HEK293 (cell line): ENCODE data around the gene SIGLEC6.

Experiments
- CTCF ChIA-PET: fragments of 350-600 bp; formaldehyde crosslinking; extraction: SDS; loops from one replicate; lab custom pipeline; 2021; ENCODE audit warnings: antibody characterized with exemption; lab: Yijun Ruan, JAX
- POLR2A ChIA-PET: fragments of 300-600 bp; formaldehyde crosslinking; extraction: SDS; loops from one replicate; lab custom pipeline; 2020; ENCODE audit warnings: antibody characterized with exemption, inconsistent platforms; lab: Yijun Ruan, JAX
- H3K27ac ChIP-seq: fragments of 200-500 bp; sonication (Bioruptor generic); 2 replicates; pipeline ENCODE4 v1.5.1; 2014; ENCODE audit warnings: low read depth, low read length, control low read depth, inconsistent platforms; ENCODE audit errors: extremely low read depth
- H3K36me3 ChIP-seq, 2 experiments: fragments of 200-500 bp in 1 of 2; sonication (Bioruptor generic) in 1 of 2; 1 replicate in 1 of 2; 2 replicates in 1 of 2; pipeline ENCODE4 v1.5.1; 2014 to 2017; ENCODE audit warnings: inconsistent platforms in 2 of 2, low read length in 2 of 2; ENCODE audit not compliant: control insufficient read depth in 2 of 2, insufficient read depth in 1 of 2
- H3K4me1 ChIP-seq: fragments of 200-500 bp; sonication (Bioruptor generic); 2 replicates; pipeline ENCODE4 v1.5.1; 2014; ENCODE audit warnings: mild to moderate bottlenecking, low read length, inconsistent platforms; ENCODE audit not compliant: control insufficient read depth, insufficient read depth
- H3K4me3 ChIP-seq: 2 replicates; pipeline ENCODE4 v1.5.1; 2011; ENCODE audit warnings: low read depth, mild to moderate bottlenecking, control low read depth, low read length, moderate library complexity
- H3K9me3 ChIP-seq: fragments of 200-500 bp; sonication (Bioruptor generic); 2 replicates; pipeline ENCODE4 v1.5.1; 2014; ENCODE audit warnings: low read depth, low read length, inconsistent platforms; ENCODE audit not compliant: control insufficient read depth, insufficient read depth
- BCL11A ChIP-seq: fragments of 450-650 bp; formaldehyde crosslinking; IDR thresholded peaks from 2 replicates; pipeline ENCODE4 v1.5.1; 2016; ENCODE audit warnings: low read depth, missing biosample characterization, missing genetic modification characterization
- EGR2 ChIP-seq: fragments of 450-650 bp; formaldehyde crosslinking; IDR thresholded peaks from 2 replicates; pipeline ENCODE4 v1.5.1; 2016; ENCODE audit warnings: low read depth, missing biosample characterization, missing genetic modification characterization
- GLIS1 ChIP-seq: fragments of 450-650 bp; formaldehyde crosslinking; IDR thresholded peaks from 2 replicates; pipeline ENCODE4 v1.5.1; 2016; ENCODE audit warnings: missing biosample characterization, missing genetic modification characterization
- KLF7 ChIP-seq: fragments of 450-650 bp; formaldehyde crosslinking; IDR thresholded peaks from 2 replicates; pipeline ENCODE4 v1.5.1; 2016; ENCODE audit warnings: missing biosample characterization, missing genetic modification characterization, borderline replicate concordance
- KLF8 ChIP-seq: fragments of 450-650 bp; formaldehyde crosslinking; IDR thresholded peaks from 2 replicates; pipeline ENCODE4 v1.5.1; 2016; ENCODE audit warnings: missing biosample characterization, missing genetic modification characterization
- MEIS1 ChIP-seq: sonication (generic); formaldehyde crosslinking; IDR thresholded peaks from 2 replicates; pipeline ENCODE4 v1.8.1; 2022; ENCODE audit warnings: missing genetic modification reagents, mild to moderate bottlenecking, borderline replicate concordance
- OVOL3 ChIP-seq: fragments of 450-650 bp; formaldehyde crosslinking; IDR thresholded peaks from 2 replicates; pipeline ENCODE4 v1.5.1; 2016; ENCODE audit warnings: missing biosample characterization, missing genetic modification characterization
- RBAK ChIP-seq: fragments of 450-650 bp; formaldehyde crosslinking; IDR thresholded peaks from 2 replicates; pipeline ENCODE4 v1.5.1; 2016; ENCODE audit warnings: missing biosample characterization, missing genetic modification characterization
- SP7 ChIP-seq: fragments of 450-650 bp; formaldehyde crosslinking; IDR thresholded peaks from 2 replicates; pipeline ENCODE4 v1.5.1; 2016; ENCODE audit warnings: missing biosample characterization, missing genetic modification characterization
- ZBTB1 ChIP-seq: fragments of 450-650 bp; formaldehyde crosslinking; IDR thresholded peaks from 2 replicates; pipeline ENCODE4 v1.5.1; 2016; ENCODE audit warnings: missing biosample characterization, missing genetic modification characterization
- ZBTB48 ChIP-seq: fragments of 450-650 bp; formaldehyde crosslinking; IDR thresholded peaks from 2 replicates; pipeline ENCODE4 v1.5.1; 2016; ENCODE audit warnings: missing biosample characterization, missing genetic modification characterization
- ZNF10 ChIP-seq: fragments of 450-650 bp; formaldehyde crosslinking; IDR thresholded peaks from 2 replicates; pipeline ENCODE4 v1.5.1; 2017; ENCODE audit warnings: missing biosample characterization, missing genetic modification characterization
- ZNF16 ChIP-seq: fragments of 450-650 bp; formaldehyde crosslinking; IDR thresholded peaks from 2 replicates; pipeline ENCODE4 v1.5.1; 2016; ENCODE audit warnings: low read depth, missing biosample characterization, missing genetic modification characterization
- ZNF2 ChIP-seq: fragments of 450-650 bp; formaldehyde crosslinking; IDR thresholded peaks from 2 replicates; pipeline ENCODE4 v1.5.1; 2016; ENCODE audit warnings: missing biosample characterization, missing genetic modification characterization
- ZNF311 ChIP-seq: fragments of 450-650 bp; formaldehyde crosslinking; IDR thresholded peaks from 2 replicates; pipeline ENCODE4 v1.5.1; 2017; ENCODE audit warnings: missing biosample characterization, missing genetic modification characterization, borderline replicate concordance
- ZNF324 ChIP-seq: fragments of 450-650 bp; formaldehyde crosslinking; IDR thresholded peaks from 2 replicates; pipeline ENCODE4 v1.5.1; 2016; ENCODE audit warnings: missing biosample characterization, missing genetic modification characterization
- ZNF341 ChIP-seq: fragments of 450-650 bp; formaldehyde crosslinking; IDR thresholded peaks from 2 replicates; pipeline ENCODE4; 2016; ENCODE audit warnings: low read depth, missing biosample characterization, missing genetic modification characterization
- ZNF510 ChIP-seq: fragments of 450-650 bp; formaldehyde crosslinking; IDR thresholded peaks from 2 replicates; pipeline ENCODE4 v1.5.1; 2018; ENCODE audit warnings: mild to moderate bottlenecking, missing genetic modification characterization, missing biosample characterization; ENCODE audit not compliant: insufficient replicate concordance
- ZNF514 ChIP-seq: fragments of 450-650 bp; formaldehyde crosslinking; IDR thresholded peaks from 2 replicates; pipeline ENCODE4 v1.5.1; 2016; ENCODE audit warnings: missing biosample characterization, missing genetic modification characterization
- ZNF548 ChIP-seq: fragments of 450-650 bp; formaldehyde crosslinking; IDR thresholded peaks from 2 replicates; pipeline ENCODE4 v1.5.1; 2016; ENCODE audit warnings: missing biosample characterization, missing genetic modification characterization
- ZNF610 ChIP-seq: fragments of 450-650 bp; formaldehyde crosslinking; IDR thresholded peaks from 2 replicates; pipeline ENCODE4 v1.5.1; 2016; ENCODE audit warnings: missing biosample characterization, missing genetic modification characterization, borderline replicate concordance
- ZNF654 ChIP-seq: fragments of 450-650 bp; formaldehyde crosslinking; IDR thresholded peaks from 2 replicates; pipeline ENCODE4 v1.5.1; 2016; ENCODE audit warnings: low read depth, missing biosample characterization, missing genetic modification characterization
- ZNF664 ChIP-seq: fragments of 450-650 bp; formaldehyde crosslinking; IDR thresholded peaks from 2 replicates; pipeline ENCODE4 v1.5.1; 2016; ENCODE audit warnings: missing biosample characterization, missing genetic modification characterization
- ZNF707 ChIP-seq: fragments of 450-650 bp; formaldehyde crosslinking; IDR thresholded peaks from 2 replicates; pipeline ENCODE4 v1.5.1; 2016; ENCODE audit warnings: missing biosample characterization, missing genetic modification characterization
- ZNF830 ChIP-seq: fragments of 450-650 bp; IDR thresholded peaks from 2 replicates; pipeline ENCODE4 v1.5.0; 2018; ENCODE audit warnings: missing biosample characterization, missing genetic modification characterization, low read depth, mild to moderate bottlenecking, moderate library complexity
- TF ChIP-seq, protein P1 (sequence below): fragments of 450-650 bp; formaldehyde crosslinking; IDR thresholded peaks from 2 replicates; pipeline ENCODE4; 2016; ENCODE audit warnings: missing biosample characterization, missing genetic modification characterization
- TF ChIP-seq, protein P2 (sequence below): fragments of 450-650 bp; formaldehyde crosslinking; IDR thresholded peaks from 2 replicates; pipeline ENCODE4 v1.5.1; 2016; ENCODE audit warnings: missing biosample characterization, missing genetic modification characterization

SIGLEC6 gene

DNA sequence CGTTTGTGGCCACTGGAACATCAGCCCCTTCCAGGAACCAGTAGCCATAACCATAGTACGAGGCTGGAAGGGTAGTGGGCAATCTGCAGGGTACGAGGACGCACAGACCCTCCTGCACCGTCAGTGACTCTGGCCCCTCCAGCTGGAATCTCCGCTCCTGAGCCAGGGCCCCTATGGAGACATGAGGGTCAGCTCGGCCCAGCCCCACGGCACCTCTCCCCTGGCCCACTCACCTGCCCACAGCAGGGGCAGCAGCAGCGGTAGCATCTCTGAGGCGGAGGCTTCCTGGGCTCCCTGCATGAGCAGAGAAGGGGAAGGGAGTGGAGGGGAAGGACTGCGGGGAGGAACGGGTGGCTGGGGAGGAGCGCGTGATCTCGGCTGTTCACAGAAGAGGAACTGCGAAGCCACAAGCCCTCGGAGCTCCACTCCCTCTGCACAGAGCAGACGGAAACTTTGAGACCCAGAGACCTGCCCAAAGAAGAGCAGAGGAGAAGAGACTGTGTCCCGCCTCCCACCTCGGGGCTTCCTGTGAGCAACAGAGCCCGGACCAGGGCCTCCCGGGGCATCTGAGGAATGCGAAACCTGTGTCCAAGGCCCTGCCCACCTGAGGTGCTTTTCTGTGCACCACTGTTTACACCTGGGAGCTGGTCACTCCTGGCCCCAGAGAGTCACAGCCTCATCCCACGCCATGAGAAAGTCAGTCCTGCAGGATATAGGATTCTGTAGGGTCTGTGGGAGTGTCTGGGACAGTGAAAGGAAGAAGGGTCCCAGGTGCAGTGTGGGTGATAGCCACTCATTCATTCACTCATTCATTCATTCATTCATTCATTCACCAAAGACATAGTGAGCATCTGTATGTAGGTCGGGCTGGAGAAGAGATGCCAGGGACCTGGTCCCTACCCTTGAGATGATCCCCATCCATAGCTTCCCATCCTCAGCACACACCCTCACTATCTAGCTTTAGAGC is at the start of gene SIGLEC6:
TSS of gene SIGLEC6 (minus strand) at position 322 of the 967 bp plus-strand sequence. CDS start at position 300, 22 bp downstream.
- Histone ChIP-seq H3K4me3 (no peak within 1 kb of the TSS), H3K9me3 (no peaks in the 10 kb centered on the region), H3K4me1 (no peaks in the 10 kb centered on the region), H3K27ac (no peak within 1 kb of the TSS), H3K36me3 (no peaks in the 10 kb centered on the region)
- POLR2A ChIA-PET = no interaction called here
- TF ChIP-seq RBAK (tag by site-specific recombination) (no peak), EGR2 (tag by site-specific recombination) (no peak), GLIS1 (tag by site-specific recombination) (no peak), KLF8 (tag by site-specific recombination) (no peak), ZBTB48 (tag by site-specific recombination) (no peak), ZNF510 (tag by site-specific recombination) (no peak), ZBTB1 (tag by site-specific recombination) (no peak)
- TF ChIP-seq, protein P1, sequence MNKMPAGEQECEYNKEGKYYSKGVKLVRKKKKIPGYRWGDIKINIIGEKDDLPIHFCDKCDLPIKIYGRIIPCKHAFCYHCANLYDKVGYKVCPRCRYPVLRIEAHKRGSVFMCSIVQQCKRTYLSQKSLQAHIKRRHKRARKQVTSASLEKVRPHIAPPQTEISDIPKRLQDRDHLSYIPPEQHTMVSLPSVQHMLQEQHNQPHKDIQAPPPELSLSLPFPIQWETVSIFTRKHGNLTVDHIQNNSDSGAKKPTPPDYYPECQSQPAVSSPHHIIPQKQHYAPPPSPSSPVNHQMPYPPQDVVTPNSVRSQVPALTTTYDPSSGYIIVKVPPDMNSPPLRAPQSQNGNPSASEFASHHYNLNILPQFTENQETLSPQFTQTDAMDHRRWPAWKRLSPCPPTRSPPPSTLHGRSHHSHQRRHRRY = no peak
- CTCF ChIA-PET = interaction anchor here (0.6 to 0.8 kb wide), 2 partner anchors 109 to 422 kb away, joined by 3 read pairs; no protein-coding TSS in a partner anchor

DNA sequence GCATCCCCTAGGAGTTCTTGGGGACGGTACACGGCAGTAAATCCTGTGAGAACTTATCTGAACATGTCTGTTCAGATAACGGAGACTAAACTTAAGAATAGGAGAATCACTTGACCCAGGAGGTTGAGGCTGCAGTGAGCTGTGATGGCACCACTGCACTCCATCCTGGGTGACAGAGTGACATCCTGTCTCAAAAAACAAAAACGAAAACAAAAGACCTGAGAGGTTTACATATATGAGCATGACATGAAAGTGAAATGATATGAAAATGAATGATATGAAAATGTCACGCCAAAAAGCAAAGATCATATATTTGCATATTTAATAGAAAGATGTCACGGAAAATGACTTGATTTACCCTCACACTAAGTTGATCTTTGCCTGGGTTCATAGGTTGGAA is 45.4 kb upstream of the SIGLEC6 start:
- Histone ChIP-seq H3K9me3 (no peaks in the 10 kb centered on the region), H3K27ac (no peak overlapping the region), H3K4me3 (no peak overlapping the region), H3K4me1 (no peaks in the 10 kb centered on the region), H3K36me3 (peaks cover 21 to 56% of the 10 kb centered on the region in 2 experiments)
- TF ChIP-seq ZNF707 (tag by site-specific recombination) = no peak
- no peak for TF ChIP-seq ZNF10
- TF ChIP-seq ZNF830 = no peak
- TF ChIP-seq KLF7 (tag by site-specific recombination) = no peak
- no peak for TF ChIP-seq ZNF548 (tag by site-specific recombination)
- TF ChIP-seq ZNF610 (tag by site-specific recombination) = no peak
- no peak for TF ChIP-seq MEIS1 (CRISPR knock-in tag)
- no peak for TF ChIP-seq ZNF324 (tag by site-specific recombination)
- POLR2A ChIA-PET = no interaction called here
- CTCF ChIA-PET = interaction anchor here (0.5 kb wide), 1 partner anchor 232 kb away, joined by 3 read pairs; no protein-coding TSS in a partner anchor

DNA sequence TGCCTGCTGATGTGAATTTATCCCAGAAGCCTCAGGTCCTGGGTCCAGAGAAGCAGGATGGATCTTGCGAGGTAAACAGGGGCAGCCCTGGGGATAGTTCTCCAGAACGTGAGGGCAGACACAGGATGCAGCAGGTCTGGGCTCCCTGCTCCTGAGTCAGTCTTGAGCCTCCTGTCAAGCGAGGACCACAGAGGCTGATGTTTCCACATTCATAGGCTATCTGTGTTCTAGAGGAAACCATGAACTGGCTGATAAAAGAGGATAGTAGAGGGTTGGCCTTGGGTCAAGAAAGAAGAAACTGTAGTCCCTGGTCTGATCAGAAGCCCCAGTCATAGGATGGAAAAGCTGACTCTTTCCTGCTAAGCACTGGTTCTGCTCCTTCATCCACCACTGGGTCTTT is 41.9 kb upstream of the SIGLEC6 start:
- peaks cover 12 to 34% of the 10 kb centered on the region in 2 experiments for H3K36me3 ChIP-seq
- H3K4me3 ChIP-seq = no peak overlapping the region
- H3K27ac ChIP-seq = no peak overlapping the region
- no peaks in the 10 kb centered on the region for H3K4me1 ChIP-seq
- CTCF ChIA-PET = no interaction called here
- POLR2A ChIA-PET = no interaction called here
- H3K9me3 ChIP-seq = no peaks in the 10 kb centered on the region
- TF ChIP-seq, protein P1 = no peak
- no peak for TF ChIP-seq OVOL3 (tag by site-specific recombination)
- TF ChIP-seq BCL11A (tag by site-specific recombination) = no peak
- TF ChIP-seq, protein P2, sequence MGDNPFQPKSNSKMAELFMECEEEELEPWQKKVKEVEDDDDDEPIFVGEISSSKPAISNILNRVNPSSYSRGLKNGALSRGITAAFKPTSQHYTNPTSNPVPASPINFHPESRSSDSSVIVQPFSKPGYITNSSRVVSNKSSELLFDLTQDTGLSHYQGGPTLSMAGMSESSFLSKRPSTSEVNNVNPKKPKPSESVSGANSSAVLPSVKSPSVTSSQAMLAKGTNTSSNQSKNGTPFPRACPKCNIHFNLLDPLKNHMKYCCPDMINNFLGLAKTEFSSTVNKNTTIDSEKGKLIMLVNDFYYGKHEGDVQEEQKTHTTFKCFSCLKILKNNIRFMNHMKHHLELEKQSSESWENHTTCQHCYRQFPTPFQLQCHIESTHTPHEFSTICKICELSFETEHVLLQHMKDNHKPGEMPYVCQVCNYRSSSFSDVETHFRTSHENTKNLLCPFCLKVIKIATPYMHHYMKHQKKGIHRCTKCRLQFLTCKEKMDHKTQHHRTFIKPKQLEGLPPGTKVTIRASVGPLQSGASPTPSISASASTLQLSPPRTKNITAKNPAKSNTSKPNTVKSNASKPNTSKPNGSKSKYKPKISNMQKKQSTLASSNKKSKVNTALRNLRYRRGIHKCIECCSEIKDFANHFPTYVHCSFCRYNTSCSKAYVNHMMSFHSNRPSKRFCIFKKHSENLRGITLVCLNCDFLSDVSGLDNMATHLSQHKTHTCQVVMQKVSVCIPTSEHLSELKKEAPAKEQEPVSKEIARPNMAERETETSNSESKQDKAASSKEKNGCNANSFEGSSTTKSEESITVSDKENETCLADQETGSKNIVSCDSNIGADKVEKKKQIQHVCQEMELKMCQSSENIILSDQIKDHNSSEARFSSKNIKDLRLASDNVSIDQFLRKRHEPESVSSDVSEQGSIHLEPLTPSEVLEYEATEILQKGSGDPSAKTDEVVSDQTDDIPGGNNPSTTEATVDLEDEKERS = no peak
- TF ChIP-seq ZNF16 (tag by site-specific recombination) = no peak
- no peak for TF ChIP-seq ZNF664
- no peak for TF ChIP-seq SP7 (tag by site-specific recombination)
- TF ChIP-seq ZNF654 (tag by site-specific recombination) = no peak
- TF ChIP-seq ZNF311 = no peak
- TF ChIP-seq ZNF341 = no peak
- no peak for TF ChIP-seq ZNF2 (tag by site-specific recombination)
- no peak for TF ChIP-seq ZNF514 (tag by site-specific recombination)
